IMR-90 (cell line): ENCODE measurements around the gene RALGPS1. TPM values are rescaled to one million over a fixed set of nuclear protein-coding genes. Genes with fewer than 3 reads are reported as not detected.

Experiments
- ATAC-seq: fragments of 200-7000 bp; cut with Tn5 transposase; 2 replicates; pipeline ENCODE4 v1.9.1; 2020; ENCODE audit warnings: low read depth, mild to moderate bottlenecking, moderate library complexity
- BruUV-seq: library from RNA; stranded (reverse); fragments of 400-500 nt; replicated peaks from 2 replicates; lab custom pipeline; 2021; lab: Mats Ljungman, UMichigan
- CTCF ChIA-PET: fragments of 300-600 bp; formaldehyde crosslinking; extraction: SDS; loops from one replicate; lab custom pipeline; 2021; ENCODE audit warnings: antibody characterized with exemption; lab: Yijun Ruan, JAX
- POLR2A ChIA-PET: fragments of 300-600 bp; sonication (Branson Sonifier 250); formaldehyde crosslinking; loops from one replicate; lab custom pipeline; 2022; ENCODE audit warnings: antibody characterized with exemption; ENCODE audit not compliant: unreplicated experiment; lab: Charles Lee
- DNase-seq: peaks from one replicate; pipeline ENCODE4 v3.0.0; 2013
- H2AFZ ChIP-seq: replicated peaks from 2 replicates; pipeline ENCODE3; 2013; ENCODE audit warnings: low read length, mild to moderate bottlenecking; ENCODE audit not compliant: poor library complexity
- H2AK5ac ChIP-seq: 2 replicates; pipeline ENCODE4 v1.6.1; 2013; ENCODE audit warnings: low read depth, low read length, inconsistent platforms
- H2AK9ac ChIP-seq: replicated peaks from 2 replicates; pipeline ENCODE3; 2013; ENCODE audit warnings: mild to moderate bottlenecking, low read depth, low read length, moderate library complexity; ENCODE audit not compliant: poor library complexity
- H2BK120ac ChIP-seq: 2 replicates; pipeline ENCODE4 v1.6.1; 2013; ENCODE audit warnings: low read depth, low read length, inconsistent platforms
- H2BK15ac ChIP-seq: 3 replicates; pipeline ENCODE4 v1.6.1; 2013; ENCODE audit warnings: low read depth, low read length, inconsistent platforms
- H2BK20ac ChIP-seq: 2 replicates; pipeline ENCODE4 v1.6.1; 2013; ENCODE audit warnings: low read depth, mild to moderate bottlenecking, inconsistent platforms, low read length, moderate library complexity
- H2BK5ac ChIP-seq: 2 replicates; pipeline ENCODE4 v1.6.1; 2013; ENCODE audit warnings: mild to moderate bottlenecking, low read depth, low read length, inconsistent platforms; ENCODE audit not compliant: poor library complexity, severe bottlenecking
- H3K14ac ChIP-seq: replicated peaks from 2 replicates; pipeline ENCODE4 v1.6.1; 2013; ENCODE audit warnings: low read depth, low read length, inconsistent platforms
- H3K18ac ChIP-seq: 2 replicates; pipeline ENCODE4 v1.6.1; 2013; ENCODE audit warnings: low read depth, low read length, control low read depth
- H3K23ac ChIP-seq: 2 replicates; pipeline ENCODE4 v1.6.1; 2013; ENCODE audit warnings: low read depth, low read length, inconsistent platforms
- H3K27ac ChIP-seq: 2 replicates; pipeline ENCODE4 v1.5.1; 2013; ENCODE audit warnings: mild to moderate bottlenecking, control low read depth, low read length; ENCODE audit not compliant: insufficient read depth
- H3K27me3 ChIP-seq: 2 replicates; pipeline ENCODE4 v1.6.1; 2013; ENCODE audit warnings: low read length; ENCODE audit not compliant: control insufficient read depth, insufficient read depth
- H3K36me3 ChIP-seq: 2 replicates; pipeline ENCODE4 v1.6.1; 2013; ENCODE audit warnings: low read length, mixed read lengths; ENCODE audit not compliant: control insufficient read depth, insufficient read depth
- H3K4ac ChIP-seq: 2 replicates; pipeline ENCODE4 v1.6.1; 2013; ENCODE audit warnings: low read depth, low read length, inconsistent platforms
- H3K4me1 ChIP-seq: 2 replicates; pipeline ENCODE4 v1.6.1; 2013; ENCODE audit warnings: low read length, mixed read lengths; ENCODE audit not compliant: control insufficient read depth, insufficient read depth
- H3K4me2 ChIP-seq: 2 replicates; pipeline ENCODE4 v1.6.1; 2013; ENCODE audit warnings: low read depth, mild to moderate bottlenecking, control low read depth, low read length, moderate library complexity
- H3K4me3 ChIP-seq: 2 replicates; pipeline ENCODE4 v1.5.1; 2013; ENCODE audit warnings: low read depth, mild to moderate bottlenecking, control low read depth, low read length, moderate library complexity; ENCODE audit not compliant: insufficient read depth
- H3K56ac ChIP-seq: 2 replicates; pipeline ENCODE4 v1.6.1; 2013; ENCODE audit warnings: low read length, inconsistent platforms; ENCODE audit not compliant: insufficient read depth; ENCODE audit errors: extremely low read depth
- H3K79me1 ChIP-seq, 2 experiments: 2 replicates each; pipeline ENCODE4 v1.6.1; 2013; ENCODE audit warnings: low read length in 2 of 2, inconsistent platforms in 1 of 2, low read depth in 1 of 2
- H3K9ac ChIP-seq: 2 replicates; pipeline ENCODE4 v1.6.1; 2013; ENCODE audit warnings: low read depth, low read length, control low read depth
- H3K9me1 ChIP-seq: 2 replicates; pipeline ENCODE4 v1.6.1; 2013; ENCODE audit warnings: low read length, inconsistent platforms; ENCODE audit not compliant: insufficient read depth
- H3K9me3 ChIP-seq: 2 replicates; pipeline ENCODE4 v1.6.1; 2013; ENCODE audit warnings: low read length; ENCODE audit not compliant: control insufficient read depth, insufficient read depth
- H4K20me1 ChIP-seq: 2 replicates; pipeline ENCODE4 v1.6.1; 2013; ENCODE audit warnings: low read length, inconsistent platforms; ENCODE audit not compliant: insufficient read depth
- H4K5ac ChIP-seq: 2 replicates; pipeline ENCODE4 v1.6.1; 2013; ENCODE audit warnings: mild to moderate bottlenecking, low read depth, low read length, control low read depth
- H4K8ac ChIP-seq, 2 experiments: 2 replicates each; pipeline ENCODE4 v1.6.1; 2013; ENCODE audit warnings: low read depth in 2 of 2, low read length in 2 of 2, control low read depth in 1 of 2, inconsistent platforms in 1 of 2
- H4K91ac ChIP-seq: 2 replicates; pipeline ENCODE4 v1.6.1; 2013; ENCODE audit warnings: low read depth, low read length, inconsistent platforms; ENCODE audit not compliant: insufficient read depth
- BHLHE40 ChIP-seq: fragments of 150-350 bp; IDR thresholded peaks from 2 replicates; pipeline ENCODE4 v1.6.1; 2016; ENCODE audit warnings: mild to moderate bottlenecking, low read depth, low read length
- CEBPB ChIP-seq: IDR thresholded peaks from 2 replicates; pipeline ENCODE4 v1.6.1; 2012; ENCODE audit warnings: low read depth, low read length, improper control_type of control experiment
- CHD1 ChIP-seq: IDR thresholded peaks from 2 replicates; pipeline ENCODE4 v1.6.1; 2012; ENCODE audit warnings: low read depth, low read length, improper control_type of control experiment
- CTCF ChIP-seq: conservative IDR thresholded peaks from 2 replicates; pipeline ENCODE4 v1.5.1; 2012; ENCODE audit warnings: mild to moderate bottlenecking, low read depth, low read length, improper control_type of control experiment
- FOS ChIP-seq: fragments of 150-350 bp; IDR thresholded peaks from 2 replicates; pipeline ENCODE4 v1.6.1; 2016; ENCODE audit warnings: low read depth, low read length
- MAZ ChIP-seq: IDR thresholded peaks from 2 replicates; pipeline ENCODE4 v1.6.1; 2012; ENCODE audit warnings: low read depth, mild to moderate bottlenecking, low read length, improper control_type of control experiment, moderate library complexity, borderline replicate concordance
- MXI1 ChIP-seq: IDR thresholded peaks from 2 replicates; pipeline ENCODE4 v1.6.1; 2012; ENCODE audit warnings: low read depth, mild to moderate bottlenecking, low read length, moderate library complexity, borderline replicate concordance
- POLR2A ChIP-seq: IDR thresholded peaks from 2 replicates; pipeline ENCODE4 v1.6.1; 2012; ENCODE audit warnings: mild to moderate bottlenecking, low read depth, low read length
- RAD21 ChIP-seq: IDR thresholded peaks from 2 replicates; pipeline ENCODE4 v1.6.1; 2012; ENCODE audit warnings: low read length, improper control_type of control experiment
- RCOR1 ChIP-seq: IDR thresholded peaks from 2 replicates; pipeline ENCODE4 v1.6.1; 2012; ENCODE audit warnings: mild to moderate bottlenecking, low read length, improper control_type of control experiment; ENCODE audit not compliant: insufficient replicate concordance
- RFX5 ChIP-seq: IDR thresholded peaks from 2 replicates; pipeline ENCODE4 v1.8.0; 2012; ENCODE audit warnings: low read depth, mild to moderate bottlenecking, low read length, moderate library complexity
- SMC3 ChIP-seq: fragments of 150-350 bp; IDR thresholded peaks from 2 replicates; pipeline ENCODE4 v1.6.1; 2016; ENCODE audit warnings: low read depth, mild to moderate bottlenecking, antibody characterized with exemption, low read length, moderate library complexity
- USF2 ChIP-seq: fragments of 150-350 bp; IDR thresholded peaks from 2 replicates; pipeline ENCODE4 v1.6.1; 2017; ENCODE audit warnings: mild to moderate bottlenecking, antibody characterized with exemption, low read length, low read depth
- WGBS, 2 experiments: methylation state at CpG; one replicate each; pipeline versions ENCODE4 v1.1.5 to v1.1.7; 2013; ENCODE audit warnings: missing lambda C conversion rate in 2 of 2; ENCODE audit not compliant: insufficient read length in 1 of 2; ENCODE audit errors: extremely low coverage in 2 of 2; 5-methylcytosine and 5-hydroxymethylcytosine counted together
- dilution Hi-C: fragments of 300-500 bp; cut with HindIII; formaldehyde crosslinking; loops from one replicate; pipeline ENCODE4 v1.14.3; 2018; ENCODE audit warnings: low sequenced_read_pairs; ENCODE audit not compliant: unreplicated experiment
- in situ Hi-C: fragments of 300-500 bp; cut with MboI; formaldehyde crosslinking; loops from 3 replicates; pipeline ENCODE4 v1.14.3; 2019; ENCODE audit warnings: low sequenced_read_pairs, inconsistent platforms, mixed read lengths
- intact Hi-C: fragments of 100-400 bp; cut with micrococcal nuclease; formaldehyde crosslinking; loops from 2 replicates; pipeline ENCODE4 v1.10.0; 2022
- polyA plus RNA-seq, 3 experiments: library from polyadenylated mRNA; depleted of rRNA; stranded (reverse); fragments of >200 nt; gene quantifications; 2 replicates each; pipeline ENCODE4 v1.2.3, GENCODE V29; 2012; ENCODE audit warnings: low replicate concordance in 1 of 3
- total RNA-seq: library from RNA; depleted of rRNA; stranded (reverse); fragments of >200 nt; gene quantifications from 2 replicates; pipeline ENCODE4 v1.2.3, GENCODE V29; 2012

The RALGPS1 gene
- total and polyA plus RNA-seq, 2 of the 4 experiments (the other 2 are of a cell fraction) = 0.90 to 2.8 TPM

GRCh38 chr9:126916909-126917308, 2.3 kb downstream of the RALGPS1 start (continued):
- TF ChIP-seq USF2 (no peak), BHLHE40 (no peak), FOS (no peak), CHD1 (no peak), POLR2A (no peak), RAD21 (no peak)

GRCh38 chr9:126919193-126919592, 4.6 kb downstream of the RALGPS1 start:
- POLR2A ChIA-PET = no interaction called here
- Histone ChIP-seq H3K23ac (no peak overlapping the region), H3K36me3 (no peaks in the 10 kb centered on the region), H3K4me2 (no peak overlapping the region), H4K20me1 (no peaks in the 10 kb centered on the region), H3K9me3 (no peaks in the 10 kb centered on the region), H4K91ac (no peak overlapping the region), H3K9ac (no peak overlapping the region), H4K8ac (no peak overlapping the region), H2AFZ (no peak overlapping the region), H3K79me1 (0 out of 4 replicates have a peak, but pooled peaks cover 0 to 5% of the 10 kb centered on the region in 2 experiments), H2AK5ac (no peak overlapping the region), H3K14ac (no peak overlapping the region), H3K4me3 (no peak overlapping the region), H2BK15ac (no peak overlapping the region), H3K18ac (no peak overlapping the region), H3K9me1 (peaks cover 15% of the 10 kb centered on the region), H3K56ac (no peak overlapping the region), H2BK20ac (no peak overlapping the region), H2BK5ac (no peak overlapping the region), H3K27ac (no peak overlapping the region), H3K27me3 (peaks cover 3% of the 10 kb centered on the region; the same call in 1 of the 2 replicates), H2BK120ac (no peak overlapping the region), H2AK9ac (no peak overlapping the region), H3K4me1 (peaks cover 18% of the 10 kb centered on the region), H3K4ac (no peak overlapping the region), H4K5ac (no peak overlapping the region)
- WGBS, 2 experiments = no CpG with 5 or more reads among the region's 1 CpG
- no TSS peak for BruUV-seq
- TF ChIP-seq FOS = no peak
- TF ChIP-seq MXI1 = no peak
- no peak for TF ChIP-seq CHD1
- no peak for TF ChIP-seq RFX5
- no peak for TF ChIP-seq CTCF
- TF ChIP-seq MAZ = no peak
- TF ChIP-seq RCOR1 = no peak
- no peak for TF ChIP-seq USF2
- TF ChIP-seq SMC3 = no peak
- no peak for TF ChIP-seq CEBPB
- no peak for TF ChIP-seq RAD21
- TF ChIP-seq BHLHE40 = no peak
- CTCF ChIA-PET = no interaction called here
- ATAC-seq = no peak
- no peak for DNase-seq
- in situ Hi-C loops (no loop called here), intact Hi-C loops (no loop called here), dilution Hi-C loops (no loop called here)
